ENCODE results near the gene FAM163B.

FAM163B gene

DNA sequence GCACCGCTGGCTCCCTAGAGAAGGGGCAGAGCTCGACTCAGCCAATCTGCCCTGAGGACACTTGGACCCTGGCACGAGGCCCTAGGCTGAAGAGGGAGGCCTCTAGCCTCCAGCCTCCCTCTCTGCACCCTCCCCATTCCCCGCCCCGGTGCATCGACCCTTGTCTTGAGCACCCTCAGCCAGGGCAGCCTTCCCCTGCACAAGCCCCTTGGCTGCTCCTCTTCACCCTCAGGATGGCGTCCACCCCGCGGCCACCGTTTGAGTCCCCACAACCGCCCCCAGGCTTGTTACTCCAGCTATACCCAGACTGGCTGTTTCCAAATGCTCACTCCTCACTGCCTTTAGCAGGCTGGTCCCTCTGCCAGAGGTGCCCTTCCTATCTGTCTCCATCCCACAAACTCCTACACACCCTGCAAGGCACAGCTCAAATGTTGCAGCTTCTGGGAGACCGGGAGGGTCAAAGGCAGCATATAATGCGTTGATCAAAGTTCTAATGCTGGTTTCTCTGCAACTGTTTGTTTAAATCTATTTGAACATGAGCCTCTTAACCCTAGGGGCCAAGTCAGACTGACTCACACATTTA, 6.5 kb upstream of the FAM163B start:
- DNase-seq: no peak

DNA sequence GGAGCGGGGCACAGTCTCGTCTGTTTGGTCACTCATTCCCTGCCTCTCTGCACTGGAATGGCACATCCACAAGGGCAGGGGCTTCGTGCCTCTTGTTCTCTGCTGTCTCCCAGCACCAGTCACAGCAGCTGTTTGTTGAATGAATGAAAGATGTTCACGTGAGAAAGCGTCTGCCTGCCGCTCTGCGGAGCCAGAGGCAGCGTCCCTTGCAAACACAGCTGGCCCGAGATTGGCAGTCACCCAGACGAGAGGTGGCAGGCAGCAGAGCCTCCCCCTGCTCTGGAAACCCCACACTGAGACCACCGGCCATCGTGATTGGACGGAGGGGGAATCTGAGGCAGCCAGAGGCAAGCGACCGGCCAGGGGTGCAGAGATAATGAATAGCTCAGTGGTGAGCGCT, 6.0 kb upstream of the FAM163B start:
- no peak for DNase-seq

DNA sequence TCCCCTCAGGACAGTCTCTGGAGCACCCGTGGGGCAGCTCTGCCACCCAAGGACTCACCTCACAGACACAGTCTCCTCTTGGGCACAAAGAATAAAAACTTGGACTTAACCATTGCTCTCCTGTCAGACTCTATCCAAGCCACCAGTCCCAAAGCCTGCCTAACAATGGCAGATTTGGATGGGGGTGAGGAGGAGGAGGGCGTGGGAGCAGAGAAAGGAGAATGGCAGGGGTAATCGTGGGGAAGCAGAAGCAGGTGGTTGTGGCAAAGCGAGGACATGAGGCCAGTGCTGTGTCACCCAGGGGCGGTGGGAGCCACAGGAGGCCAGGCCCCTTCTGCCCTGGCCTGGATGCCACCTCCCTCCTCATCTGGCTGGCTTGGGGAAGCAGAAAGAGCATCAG, 5.5 kb upstream of the FAM163B start:
- no peak for DNase-seq

DNA sequence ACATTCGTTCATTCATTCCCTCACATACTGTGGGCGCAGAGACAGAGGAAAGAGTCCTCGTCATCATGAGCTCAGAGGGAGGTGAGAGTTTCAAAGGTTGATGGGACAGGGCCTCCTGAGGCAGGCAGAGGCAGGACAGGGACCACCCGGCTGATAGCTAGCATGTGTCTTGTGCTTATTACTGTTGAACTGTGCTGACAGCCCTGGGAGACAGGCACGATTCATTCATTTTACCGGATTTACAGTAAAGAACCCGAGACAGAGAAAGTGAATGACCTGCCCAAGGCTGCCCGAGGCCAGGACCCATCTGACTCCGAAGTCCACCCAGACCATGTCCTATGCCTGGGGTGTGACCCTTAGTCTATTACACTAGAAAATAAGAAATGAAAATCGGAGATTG, 4.9 kb upstream of the FAM163B start:
- DNase-seq: no peak

DNA sequence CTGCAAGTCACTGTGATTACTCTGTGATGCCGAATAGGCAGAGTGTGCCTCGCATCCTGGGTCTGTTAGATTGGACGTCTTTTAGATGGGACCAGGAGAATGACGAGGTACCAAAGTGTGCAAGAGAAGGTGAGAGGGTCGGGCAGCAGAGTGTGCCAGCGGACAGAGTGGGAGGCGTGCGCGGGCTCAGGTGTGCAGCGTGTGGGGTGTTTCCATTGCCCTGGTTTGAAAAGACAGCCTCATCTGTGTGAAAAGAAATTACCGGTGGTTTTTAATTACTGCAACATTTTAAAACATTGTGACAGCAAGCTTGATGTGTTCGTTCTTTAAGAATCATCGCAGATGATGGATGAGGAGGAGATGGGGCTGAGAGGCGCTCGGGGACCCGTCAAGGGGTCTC, 4.2 kb upstream of the FAM163B start:
- no peak for DNase-seq

DNA sequence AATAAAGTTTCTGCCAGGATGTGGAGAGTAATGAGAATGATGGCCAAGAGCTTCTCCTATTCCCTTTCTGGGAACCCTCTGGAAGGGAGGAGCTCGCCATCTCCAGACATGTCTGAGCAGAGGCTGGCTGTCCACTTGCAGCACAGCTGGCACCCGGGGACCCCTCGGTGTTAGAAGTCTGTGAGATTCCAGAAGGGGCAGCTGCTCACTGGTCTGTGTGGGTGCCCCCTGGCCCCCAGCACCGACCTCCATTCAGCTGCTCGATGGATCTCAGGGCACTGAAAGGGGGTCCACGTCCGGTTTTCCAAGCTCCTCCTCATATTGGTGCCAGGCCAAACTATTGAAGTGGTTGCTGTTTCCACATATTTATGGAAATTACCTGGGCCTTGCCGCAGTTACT, 3.6 kb upstream of the FAM163B start:
- DNase-seq: no peak

DNA sequence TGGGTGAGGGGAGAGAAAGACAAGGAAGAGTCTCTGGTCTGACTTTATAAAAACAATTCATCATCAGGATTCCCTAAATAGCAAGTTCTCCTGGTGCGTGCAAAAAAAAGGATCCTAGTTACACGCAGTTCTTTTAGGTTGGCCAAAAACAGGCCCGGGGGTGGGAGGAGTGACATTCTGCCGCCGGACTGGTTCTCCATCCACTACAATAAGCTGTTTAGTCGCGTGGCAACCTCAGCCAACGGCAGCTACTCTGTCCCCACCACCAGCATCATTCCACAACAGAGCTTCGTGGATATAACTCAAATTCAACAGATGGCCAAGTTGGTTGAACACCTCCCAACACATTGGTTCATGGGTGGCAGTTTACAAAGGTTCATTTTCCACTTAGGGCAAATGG, 2.9 kb upstream of the FAM163B start:
- DNase-seq: no peak

DNA sequence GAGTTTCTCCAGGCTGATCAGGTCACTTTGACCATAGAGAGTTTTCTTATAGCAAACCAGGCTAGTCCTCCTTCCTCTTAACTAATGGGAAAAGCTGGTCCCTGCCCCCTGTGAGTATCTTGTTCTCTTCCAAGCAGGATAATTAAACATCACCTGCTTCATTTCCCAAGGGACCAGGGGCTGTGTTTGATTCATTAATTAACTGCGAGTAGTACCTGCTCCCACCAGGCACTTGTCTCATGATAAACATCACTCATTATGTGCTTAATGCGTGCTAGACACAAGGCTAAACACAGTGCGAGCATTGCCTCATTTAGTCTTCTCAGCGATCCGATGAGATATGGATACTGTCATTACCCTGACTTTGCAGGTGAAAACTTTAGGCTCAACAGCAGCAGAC, 1.7 kb upstream of the FAM163B start:
- peak; percentile 63 for DNase-seq

DNA sequence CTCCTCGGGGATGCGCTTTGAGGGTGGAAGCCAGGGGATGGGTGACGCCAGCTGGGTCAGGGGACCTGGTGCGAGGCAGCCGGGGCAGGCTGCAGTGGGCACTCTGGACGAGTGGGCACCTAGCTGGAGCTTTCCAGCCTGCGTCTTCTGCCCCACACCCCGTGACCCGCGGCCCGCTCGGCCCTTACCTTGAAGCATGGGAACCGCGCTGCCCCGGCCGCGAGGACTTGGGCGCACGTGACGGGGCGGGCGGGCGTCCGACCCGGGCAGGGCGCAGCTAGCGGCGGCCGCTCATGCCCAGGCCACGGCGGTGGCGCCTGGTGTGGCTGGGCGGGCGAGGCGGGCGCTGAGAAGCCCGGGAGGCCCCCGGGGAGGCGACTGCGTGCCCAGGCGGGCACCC, 300 bp downstream of the FAM163B start:
- no peak for DNase-seq

DNA sequence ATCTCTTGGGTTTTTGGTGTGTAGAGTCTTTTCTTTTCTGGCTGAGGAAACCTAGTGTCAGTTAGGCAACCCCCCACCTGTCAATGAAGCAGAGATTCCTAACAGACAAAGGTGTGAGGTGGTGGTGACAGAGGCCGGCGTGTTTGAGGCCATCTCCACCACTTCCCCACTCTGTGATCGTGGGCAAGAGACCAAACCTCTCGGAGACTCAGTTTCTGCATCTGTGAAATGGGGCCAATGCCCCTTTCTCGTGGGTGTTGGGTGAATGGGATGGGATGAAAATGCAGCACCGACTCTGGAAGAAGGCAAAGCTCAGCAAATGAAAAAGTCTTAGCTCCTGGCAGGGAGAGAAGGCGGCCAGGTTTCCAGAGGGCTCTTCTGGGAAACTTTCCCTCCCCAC, 807 bp downstream of the FAM163B start:
- no peak for DNase-seq

DNA sequence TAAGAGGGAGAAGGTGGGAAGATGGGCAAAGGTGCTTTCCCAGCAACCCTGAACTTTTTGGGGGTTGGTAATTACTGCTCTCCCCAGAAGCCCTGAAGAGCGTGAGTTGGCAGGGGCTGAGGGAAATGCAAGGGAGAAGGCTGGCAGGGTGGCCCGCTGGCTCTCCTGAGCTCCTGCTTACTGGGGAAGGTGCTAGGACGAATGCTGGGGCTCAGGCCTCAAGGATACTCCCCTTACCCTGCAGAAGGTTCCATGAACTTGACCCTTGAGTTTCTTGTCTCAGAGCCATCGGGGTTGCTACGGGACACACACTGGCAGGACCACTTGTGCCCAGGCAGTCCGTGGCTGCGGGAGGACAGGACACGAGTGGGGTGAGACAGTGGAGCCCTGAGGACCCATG, 1.2 kb downstream of the FAM163B start:
- no peak for DNase-seq

DNA sequence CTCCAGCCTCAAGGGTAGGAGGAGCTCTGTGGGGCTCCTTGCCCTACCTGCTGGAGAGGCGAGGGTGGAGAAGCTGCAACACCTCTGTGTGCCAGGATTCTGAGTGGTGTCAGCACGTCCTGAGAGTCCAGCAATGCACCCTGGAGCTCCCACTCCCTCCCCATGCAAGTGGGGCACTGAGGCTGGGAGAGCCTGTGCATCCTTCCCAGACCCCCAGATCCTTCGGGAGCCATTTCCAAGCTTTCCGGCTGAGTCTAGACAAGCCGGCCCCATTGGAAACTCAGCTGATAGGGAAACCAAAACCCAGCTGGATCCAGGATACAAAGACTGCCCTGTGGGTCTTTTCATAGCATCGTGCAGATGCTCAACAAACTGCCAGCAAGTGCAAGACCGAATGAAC, 1.8 kb downstream of the FAM163B start:
- no peak for DNase-seq

DNA sequence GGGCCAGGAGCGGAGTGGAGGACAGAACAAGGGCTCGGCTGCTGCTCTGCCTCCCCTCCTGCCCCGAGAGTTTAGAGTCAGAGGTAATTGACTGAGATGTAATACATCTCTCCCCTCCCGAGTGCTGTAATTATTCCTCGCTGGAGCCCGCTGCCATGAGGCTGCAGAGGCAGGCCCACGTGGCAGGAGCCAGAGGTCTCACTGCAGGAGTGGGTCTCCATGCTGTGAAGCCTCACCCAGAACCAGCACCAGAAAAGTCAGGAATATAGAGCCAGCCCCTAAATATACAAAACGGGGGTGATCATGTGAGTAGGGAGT, 2.5 kb downstream of the FAM163B start:
- DNase-seq: no peak

DNA sequence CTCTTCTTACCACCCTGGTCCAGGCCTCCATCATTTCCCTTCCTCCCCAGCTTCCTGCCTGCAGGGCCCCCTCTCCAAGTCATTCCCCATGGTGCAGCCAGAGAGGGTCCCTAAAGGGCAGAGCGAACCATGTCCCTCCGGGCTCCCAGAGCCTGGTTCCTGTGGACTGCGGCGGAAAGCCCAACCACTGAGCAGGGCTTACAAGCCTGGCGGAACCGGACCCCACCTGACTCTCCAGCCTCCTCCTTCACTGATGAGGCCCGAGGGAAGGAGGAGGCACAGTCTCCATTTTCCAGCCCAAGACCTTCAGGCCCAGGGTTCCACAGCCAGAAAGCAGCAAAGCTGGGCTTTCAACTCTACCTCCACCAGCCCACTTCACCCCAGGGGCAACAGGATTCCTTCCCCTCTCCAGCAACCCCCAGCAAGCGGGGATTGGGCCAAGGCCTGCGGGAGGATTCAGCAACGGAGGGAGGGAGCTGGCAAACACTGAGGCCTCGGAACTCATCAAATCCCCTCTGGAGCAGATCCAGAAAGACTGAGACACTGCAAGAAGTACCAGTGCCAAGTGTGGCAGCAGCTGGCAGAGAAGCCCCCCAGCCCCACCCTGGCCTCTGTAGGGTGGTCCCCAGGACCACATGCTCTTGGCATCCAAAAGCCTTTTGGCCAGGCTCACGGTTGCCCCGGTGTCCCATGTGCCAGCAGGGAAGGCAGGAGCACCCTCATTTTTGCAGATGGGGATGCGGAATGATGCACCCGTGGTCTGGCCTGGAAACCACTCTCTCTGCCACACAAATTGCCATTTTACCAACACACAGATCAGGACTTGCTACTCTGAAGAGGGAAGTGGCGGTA, 3.1 kb downstream of the FAM163B start:
- no peak for DNase-seq

DNA sequence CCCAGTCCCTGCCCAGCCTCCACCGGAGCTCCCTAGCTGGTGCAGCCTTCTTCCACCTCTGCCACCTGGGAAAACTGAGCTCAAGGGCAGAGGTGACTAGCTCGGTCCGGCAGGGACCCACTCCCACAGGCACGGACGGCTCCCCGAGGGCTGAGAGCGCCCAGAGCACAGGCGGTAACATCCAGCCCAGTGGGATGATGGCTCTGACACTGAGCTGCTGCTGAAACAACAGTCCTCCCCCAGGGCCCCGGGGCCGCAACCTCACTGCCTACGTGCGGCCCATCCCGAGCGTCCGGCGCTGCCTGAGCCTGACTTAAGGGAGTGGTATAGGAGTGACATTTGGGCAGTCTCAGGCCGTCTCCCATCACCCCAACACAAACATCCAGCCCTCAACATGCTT, 3.7 kb downstream of the FAM163B start:
- DNase-seq: no peak

DNA sequence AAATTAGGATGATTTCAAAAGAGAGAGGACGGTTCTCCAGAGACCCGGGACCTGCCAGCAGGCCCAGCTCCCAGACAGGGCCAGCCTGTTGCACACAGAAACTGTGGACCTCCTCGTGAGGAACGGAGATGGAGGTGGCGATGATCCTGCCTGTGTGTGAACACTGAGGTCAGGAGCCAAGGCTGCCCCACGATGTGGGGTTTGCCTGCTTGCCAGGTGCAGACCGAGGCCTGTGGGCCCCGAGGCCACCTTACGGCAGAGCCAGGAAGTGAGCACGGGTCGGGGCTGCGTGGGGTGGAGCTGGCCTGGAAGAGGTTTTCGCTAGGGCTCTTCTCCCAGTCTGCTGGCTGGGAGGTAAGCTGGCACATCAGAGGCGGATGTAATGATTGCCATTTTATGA, 4.3 kb downstream of the FAM163B start:
- no peak for DNase-seq

DNA sequence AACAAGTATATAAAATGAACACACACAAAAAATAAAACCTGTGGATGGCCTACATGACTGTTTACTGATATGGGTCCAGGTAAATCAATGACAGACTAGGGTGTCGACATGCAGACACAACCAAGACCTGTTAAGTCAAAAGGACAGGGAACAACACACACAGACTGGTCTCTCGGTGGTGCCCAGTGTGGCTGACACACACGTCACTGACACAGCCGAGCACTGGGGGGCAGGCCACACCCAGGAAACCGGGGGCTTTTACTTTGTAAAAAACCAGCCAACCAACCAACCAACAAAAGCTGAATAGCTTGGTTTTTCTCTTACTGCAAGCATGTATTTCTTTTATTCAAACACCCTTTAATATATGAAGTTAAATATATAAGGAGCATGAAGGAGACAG, 5.0 kb downstream of the FAM163B start:
- peak; percentile 25 for DNase-seq

DNA sequence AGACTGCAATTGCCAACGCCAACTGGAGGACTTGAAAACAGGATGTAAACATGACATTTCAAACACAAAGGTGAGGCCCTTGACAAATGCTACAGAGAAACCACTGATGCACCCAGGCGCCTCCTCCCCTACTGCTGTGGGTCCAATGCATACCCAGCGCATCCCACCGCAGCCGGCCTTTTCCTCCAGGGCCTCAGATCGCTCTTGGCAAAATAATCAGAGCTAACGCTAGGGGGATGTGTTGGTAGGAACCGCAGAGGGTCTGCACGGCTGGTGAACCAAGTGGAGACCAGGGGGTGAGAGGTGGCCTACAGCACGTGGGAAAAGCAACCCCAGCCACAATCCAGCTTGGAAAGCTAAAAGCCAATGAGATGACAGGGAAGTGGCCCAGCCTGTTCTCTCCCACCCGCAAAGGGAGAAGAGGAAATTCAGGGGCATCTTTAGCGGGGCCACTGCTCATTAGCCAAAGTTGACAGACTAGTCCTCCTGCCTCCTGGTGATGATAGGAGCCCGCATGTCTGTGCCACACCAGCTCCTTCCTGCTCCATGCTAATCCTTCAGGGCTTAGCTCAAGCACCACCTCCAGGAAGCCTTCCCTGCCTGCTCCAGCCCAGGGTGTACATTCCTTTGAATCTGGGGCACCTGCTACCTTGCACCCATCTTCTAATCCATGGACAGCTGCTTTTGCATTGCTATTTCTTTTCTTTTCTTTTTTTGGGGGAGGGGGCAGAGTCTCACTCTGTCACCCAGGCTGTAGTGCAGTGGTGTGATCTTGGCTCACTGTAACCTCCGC, 5.9 kb downstream of the FAM163B start:
- no peak for DNase-seq

DNA sequence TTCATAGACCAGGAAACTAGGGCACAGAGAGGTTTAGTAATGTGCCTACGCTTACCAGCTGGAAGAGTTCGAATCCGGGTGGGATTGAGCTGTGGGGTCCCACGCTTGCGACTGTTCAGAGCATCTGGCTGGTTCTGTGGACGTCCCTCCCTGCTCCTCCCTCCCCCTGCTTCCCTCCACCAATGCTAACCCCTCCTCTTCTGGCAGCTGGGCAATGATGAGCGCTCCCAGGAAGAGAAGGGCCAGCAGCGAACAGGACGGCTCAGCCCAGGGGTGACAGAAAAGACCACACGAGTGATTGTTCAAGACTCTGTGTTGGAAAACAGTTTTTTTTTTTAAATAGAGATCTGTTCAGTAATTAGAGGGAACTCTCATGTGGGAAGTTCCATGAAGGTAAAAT, 6.9 kb downstream of the FAM163B start:
- DNase-seq: no peak

DNA sequence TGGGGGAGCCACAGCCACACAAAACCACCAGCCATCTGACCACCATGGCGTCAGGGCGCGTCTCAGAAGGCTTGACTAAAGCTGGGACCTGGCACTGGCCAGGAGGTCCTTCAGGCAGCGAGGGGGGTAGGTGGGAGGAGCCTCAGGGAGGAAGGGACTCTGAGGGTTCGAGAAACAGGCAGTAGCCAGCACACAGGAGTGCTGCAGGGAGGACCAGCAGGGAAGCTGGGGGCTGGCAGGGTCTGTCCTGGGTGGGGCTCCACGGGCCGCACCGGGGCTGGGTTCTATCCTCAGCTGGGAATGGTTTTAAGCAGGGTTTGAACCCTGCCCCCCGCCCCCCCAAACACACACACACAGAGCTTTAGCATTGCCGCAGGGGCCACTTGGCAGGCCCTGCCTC, 7.4 kb downstream of the FAM163B start:
- no peak for DNase-seq

DNA sequence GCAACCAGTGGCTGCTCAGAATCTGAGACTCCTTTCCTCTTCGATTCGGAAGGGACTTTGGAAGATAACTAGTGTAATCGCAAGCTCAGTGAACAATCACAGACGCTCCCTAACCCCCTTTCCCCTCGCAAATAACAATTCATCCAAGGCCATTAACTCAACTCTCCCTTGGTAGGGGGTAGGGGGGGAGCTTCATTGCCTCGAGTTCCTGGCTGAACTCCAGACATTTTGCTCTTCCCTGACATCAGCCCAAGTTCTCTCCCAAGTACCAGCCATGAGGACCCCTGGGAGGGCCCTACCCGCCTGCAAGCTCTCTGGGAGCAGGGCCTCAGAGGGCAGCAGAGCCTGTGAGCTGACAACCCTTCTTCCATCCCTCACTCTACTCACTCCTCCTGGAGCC, 8.4 kb downstream of the FAM163B start:
- DNase-seq: no peak

DNA sequence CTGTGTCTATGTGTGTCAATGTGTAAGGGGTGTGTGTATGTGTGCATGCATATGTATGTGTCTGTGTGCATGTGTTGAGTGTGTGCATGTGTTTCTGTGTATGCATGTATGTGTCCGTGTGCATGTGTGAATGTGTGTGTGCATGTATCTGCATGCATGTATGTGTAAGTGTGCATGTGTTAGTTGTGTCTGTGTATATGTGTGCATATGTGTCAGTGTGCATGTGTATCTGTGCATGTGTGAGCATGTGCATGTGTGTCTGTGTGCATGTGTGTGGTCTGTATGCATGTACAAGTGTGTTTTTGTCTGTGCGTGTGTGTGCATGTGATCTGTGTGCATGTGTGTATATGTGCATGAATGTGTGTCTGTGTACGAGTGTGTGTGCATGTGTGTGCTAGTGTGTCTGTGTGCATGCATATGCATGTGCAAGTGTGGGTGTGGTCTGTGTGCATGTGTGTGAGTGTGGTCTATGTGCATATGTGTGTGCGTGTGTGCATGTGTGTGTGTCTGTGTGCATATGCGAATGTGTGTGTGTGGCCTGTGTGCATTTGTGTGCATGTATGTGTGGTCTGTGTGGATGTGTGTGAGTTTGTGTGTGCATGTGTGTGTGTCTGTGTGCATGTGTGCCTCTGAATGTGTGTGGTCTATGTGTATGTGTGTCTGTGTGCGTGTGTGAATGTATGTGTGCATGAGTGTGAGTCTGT, 9.6 kb downstream of the FAM163B start:
- DNase-seq: no peak

DNA sequence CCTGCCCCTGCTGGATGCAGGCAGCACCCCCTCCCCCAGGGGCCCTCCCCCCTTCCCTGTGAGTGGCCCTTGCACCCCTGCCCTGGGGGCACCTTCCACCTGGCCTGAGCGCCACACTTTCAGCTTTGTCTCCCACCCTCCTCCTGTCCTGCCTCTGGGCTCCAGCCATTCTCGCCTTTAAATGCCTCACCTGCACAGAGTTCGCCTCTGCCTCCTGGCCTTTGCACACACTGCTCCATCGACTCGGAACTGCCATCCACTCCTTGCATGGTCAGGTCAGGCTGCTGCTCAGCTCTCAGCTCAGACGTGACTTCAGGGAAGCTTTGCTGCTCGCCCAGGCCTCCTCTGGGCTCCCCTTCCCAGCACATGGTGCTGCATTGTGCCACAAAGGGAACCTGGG, 10.2 kb downstream of the FAM163B start:
- DNase-seq: no peak
